Mesenchymal stem cell (in vitro differentiated cells and primary cell): ENCODE data around the gene MIF4GD.

Experiments used
- DNase-seq: peaks from one replicate; pipeline ENCODE4 v3.0.0-alpha.2; 2013
- H2AFZ ChIP-seq: one replicate; pipeline ENCODE4 v1.6.1; 2013; ENCODE audit warnings: low read depth, mild to moderate bottlenecking, control low read depth, inconsistent platforms, low read length, moderate library complexity
- H2AK5ac ChIP-seq: 2 replicates; pipeline ENCODE4 v1.6.1; 2013; ENCODE audit warnings: low read length, moderate library complexity, mild to moderate bottlenecking, inconsistent platforms; ENCODE audit not compliant: severe bottlenecking
- H2BK120ac ChIP-seq: one replicate; pipeline ENCODE4 v1.6.1; 2013; ENCODE audit warnings: low read depth, mild to moderate bottlenecking, inconsistent platforms, low read length, moderate library complexity
- H2BK12ac ChIP-seq, 2 experiments: one replicate each; pipeline ENCODE4 v1.6.1; 2013; ENCODE audit warnings: inconsistent platforms in 2 of 2, low read length in 2 of 2, mild to moderate bottlenecking in 2 of 2, moderate library complexity in 2 of 2, control low read depth in 1 of 2
- H2BK15ac ChIP-seq: one replicate; pipeline ENCODE4 v1.6.1; 2013; ENCODE audit warnings: mild to moderate bottlenecking, low read depth, inconsistent platforms; ENCODE audit not compliant: poor library complexity, severe bottlenecking
- H2BK5ac ChIP-seq: 2 replicates; pipeline ENCODE4 v1.6.1; 2013; ENCODE audit warnings: low read depth, mild to moderate bottlenecking, low read length, control low read depth, inconsistent platforms; ENCODE audit not compliant: poor library complexity, severe bottlenecking
- H3K14ac ChIP-seq, 2 experiments: one replicate each; pipeline ENCODE4 v1.6.1; 2013; ENCODE audit warnings: inconsistent platforms in 2 of 2, low read length in 2 of 2, control low read depth in 1 of 2, mild to moderate bottlenecking in 1 of 2, moderate library complexity in 1 of 2
- H3K18ac ChIP-seq, 2 experiments: one replicate each; pipeline ENCODE4 v1.6.1; 2013; ENCODE audit warnings: inconsistent platforms in 2 of 2, low read length in 2 of 2, control low read depth in 1 of 2, low read depth in 1 of 2, mild to moderate bottlenecking in 1 of 2
- H3K23ac ChIP-seq, 2 experiments: one replicate each; pipeline ENCODE4 v1.6.1; 2013; ENCODE audit warnings: inconsistent platforms in 2 of 2, low read length in 2 of 2, mild to moderate bottlenecking in 2 of 2, moderate library complexity in 2 of 2, control low read depth in 1 of 2
- H3K27ac ChIP-seq: 2 replicates; pipeline ENCODE4 v1.5.1; 2013; ENCODE audit warnings: mild to moderate bottlenecking, moderate library complexity, low read length, control low read depth, inconsistent platforms; ENCODE audit not compliant: poor library complexity, severe bottlenecking
- H3K27me3 ChIP-seq, 2 experiments: 2 replicates each; pipeline versions ENCODE4 v1.6.1 to v1.7.0; 2013; ENCODE audit warnings: low read length in 2 of 2, mild to moderate bottlenecking in 2 of 2, moderate library complexity in 2 of 2, control low read depth in 1 of 2, inconsistent platforms in 1 of 2; ENCODE audit not compliant: control insufficient read depth in 1 of 2, insufficient read depth in 1 of 2
- H3K36me3 ChIP-seq, 2 experiments: 2 replicates each; pipeline versions ENCODE4 v1.6.1 to v1.7.0; 2013; ENCODE audit warnings: low read length in 2 of 2, control low read depth in 1 of 2, inconsistent platforms in 1 of 2, low read depth in 1 of 2, mild to moderate bottlenecking in 1 of 2; ENCODE audit not compliant: insufficient read depth in 2 of 2, control insufficient read depth in 1 of 2
- H3K4ac ChIP-seq, 2 experiments: one replicate each; pipeline ENCODE4 v1.6.1; 2013; ENCODE audit warnings: inconsistent platforms in 2 of 2, low read length in 2 of 2, mild to moderate bottlenecking in 2 of 2, moderate library complexity in 2 of 2, control low read depth in 1 of 2, low read depth in 1 of 2
- H3K4me1 ChIP-seq: 2 replicates; pipeline ENCODE4 v1.6.1; 2013; ENCODE audit warnings: low read depth, low read length, control low read depth; ENCODE audit not compliant: control insufficient read depth, insufficient read depth
- H3K4me2 ChIP-seq: 2 replicates; pipeline ENCODE4 v1.6.1; 2013; ENCODE audit warnings: low read length, mild to moderate bottlenecking, inconsistent platforms; ENCODE audit not compliant: poor library complexity, severe bottlenecking
- H3K4me3 ChIP-seq, 2 experiments: 2 replicates each; pipeline versions ENCODE4 v1.5.1 to v1.7.0; 2013; ENCODE audit warnings: low read length in 2 of 2, mild to moderate bottlenecking in 2 of 2, control low read depth in 1 of 2, low read depth in 1 of 2; ENCODE audit not compliant: insufficient read depth in 1 of 2
- H3K79me1 ChIP-seq: replicated peaks from 2 replicates; pipeline ENCODE4 v1.6.1; 2013; ENCODE audit warnings: mild to moderate bottlenecking, control low read depth, low read length, inconsistent platforms; ENCODE audit not compliant: poor library complexity, severe bottlenecking
- H3K9ac ChIP-seq: 2 replicates; pipeline ENCODE4 v1.7.0; 2013; ENCODE audit warnings: mild to moderate bottlenecking, low read length, moderate library complexity
- H3K9me3 ChIP-seq: 2 replicates; pipeline ENCODE4 v1.7.0; 2013; ENCODE audit warnings: mild to moderate bottlenecking, low read length; ENCODE audit not compliant: control insufficient read depth
- H4K8ac ChIP-seq: one replicate; pipeline ENCODE4 v1.6.1; 2013; ENCODE audit warnings: inconsistent platforms, mild to moderate bottlenecking, low read length, moderate library complexity
- H4K91ac ChIP-seq: one replicate; pipeline ENCODE4 v1.6.1; 2013; ENCODE audit warnings: mild to moderate bottlenecking, low read length, inconsistent platforms
- WGBS: methylation state at CpG from one replicate; pipeline ENCODE4 v1.1.7; 2013; ENCODE audit warnings: mixed read lengths; 5-methylcytosine and 5-hydroxymethylcytosine counted together

The MIF4GD gene

DNA sequence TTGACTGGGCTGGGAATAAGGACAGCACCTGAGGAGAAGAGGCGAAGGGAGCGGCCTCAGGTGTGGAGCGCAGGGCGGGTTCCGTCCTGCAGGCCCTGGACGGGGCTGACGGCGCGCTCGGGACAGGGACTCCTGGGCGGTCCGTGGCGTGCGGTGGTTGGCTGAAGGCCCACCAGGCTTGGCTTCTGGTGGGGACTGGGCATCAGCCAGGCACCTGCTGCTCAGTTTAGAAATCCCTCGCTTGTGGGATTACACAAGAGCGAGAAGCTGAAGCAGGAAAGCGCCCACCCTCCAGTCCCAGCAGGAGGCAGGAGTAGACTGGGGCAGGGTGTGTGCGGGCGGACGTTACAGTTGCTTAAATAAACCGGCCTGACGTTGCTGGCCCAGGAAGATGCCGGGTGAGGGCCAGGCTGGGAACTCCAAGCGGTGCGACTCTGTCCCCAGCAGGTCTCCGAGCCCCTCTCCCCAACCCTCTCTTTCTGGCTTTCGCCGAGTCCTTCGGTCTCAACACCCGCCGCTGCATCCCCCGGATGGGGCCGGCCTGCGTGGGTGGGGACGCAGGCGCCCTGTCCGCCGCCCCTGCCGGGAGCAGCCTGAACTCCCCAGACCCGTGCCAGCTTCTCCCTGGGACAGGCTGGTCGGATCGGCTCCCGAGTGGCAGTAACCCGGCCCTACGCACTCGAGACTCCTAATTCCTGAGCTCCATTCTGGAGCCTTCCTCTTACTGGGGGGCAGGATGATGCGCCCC, 639 bp downstream of the MIF4GD start:
- H2AK5ac ChIP-seq, result no peak overlapping the region
- H3K4me1 ChIP-seq, result peaks cover 18% of the 10 kb centered on the region
- H3K79me1 ChIP-seq, result peaks cover 12% of the 10 kb centered on the region
- no peak overlapping the region for H2BK12ac ChIP-seq
- peak overlapping the region in 1 of 2 experiments; percentile 61 for H3K18ac ChIP-seq
- no peaks in the 10 kb centered on the region for H3K9me3 ChIP-seq
- no peak overlapping the region for H2BK5ac ChIP-seq
- no peak overlapping the region for H2BK15ac ChIP-seq
- peak; percentile 86 for DNase-seq
- no peak overlapping the region for H2BK120ac ChIP-seq
- H3K9ac ChIP-seq, result peak overlapping the region; percentile 88
- peak overlapping the region in 1 of 2 experiments; percentile 26 for H3K14ac ChIP-seq
- H2AFZ ChIP-seq, result peak overlapping the region; percentile 49
- peak overlapping the region; percentile 85 for H3K4me2 ChIP-seq
- peak overlapping the region; percentile 85 to 88 for H3K4me3 ChIP-seq
- H3K36me3 ChIP-seq, result peaks cover 21 to 30% of the 10 kb centered on the region in 2 experiments
- H4K8ac ChIP-seq, result peak overlapping the region; percentile 92
- peak overlapping the region; percentile 20 for H4K91ac ChIP-seq
- H3K4ac ChIP-seq, result peak overlapping the region in 1 of 2 experiments; percentile 6
- no peaks in the 10 kb centered on the region for H3K27me3 ChIP-seq
- no peak overlapping the region for H3K23ac ChIP-seq
- WGBS, result 3% methylated on average over 47 of the region's 47 CpGs
- no peak overlapping the region for H3K27ac ChIP-seq

DNA sequence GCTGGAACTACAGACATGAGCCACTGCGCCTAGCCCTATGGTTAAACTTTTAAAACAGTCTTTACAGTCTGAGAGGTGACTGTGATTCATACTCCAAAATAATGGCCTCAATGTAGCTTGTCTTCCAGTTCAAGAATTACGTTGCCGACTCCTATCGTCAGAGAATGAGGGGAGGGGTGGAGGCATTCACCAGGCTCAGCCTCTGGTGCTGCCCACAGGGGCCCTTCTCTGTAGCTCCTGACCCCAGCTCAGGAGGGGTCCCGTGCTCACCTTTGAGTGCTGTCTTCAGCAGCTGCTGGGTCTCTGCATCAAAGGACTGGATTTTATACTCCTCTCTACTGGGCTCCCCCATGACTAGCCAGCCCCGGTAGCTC, 1.2 kb downstream of the MIF4GD start:
- Histone ChIP-seq H2BK120ac (no peak overlapping the region), H3K27me3 (no peaks in the 10 kb centered on the region), H3K9ac (peak overlapping the region; percentile 88), H3K4me3 (peak overlapping the region; percentile 85 to 88), H4K8ac (no peak overlapping the region), H3K9me3 (no peaks in the 10 kb centered on the region), H2BK5ac (no peak overlapping the region), H3K79me1 (peaks cover 13% of the 10 kb centered on the region), H4K91ac (peak overlapping the region; percentile 20), H3K4me1 (peaks cover 18% of the 10 kb centered on the region), H3K23ac (no peak overlapping the region), H3K14ac (no peak overlapping the region), H2BK12ac (no peak overlapping the region), H2BK15ac (no peak overlapping the region), H2AFZ (peak overlapping the region; percentile 49), H3K4ac (peak overlapping the region in 1 of 2 experiments; percentile 6), H2AK5ac (no peak overlapping the region), H3K18ac (no peak overlapping the region), H3K36me3 (peaks cover 26 to 34% of the 10 kb centered on the region in 2 experiments), H3K27ac (no peak overlapping the region), H3K4me2 (peak overlapping the region; percentile 85)
- 36% methylated on average over 6 of the region's 6 CpGs for WGBS
- DNase-seq, result no peak

DNA sequence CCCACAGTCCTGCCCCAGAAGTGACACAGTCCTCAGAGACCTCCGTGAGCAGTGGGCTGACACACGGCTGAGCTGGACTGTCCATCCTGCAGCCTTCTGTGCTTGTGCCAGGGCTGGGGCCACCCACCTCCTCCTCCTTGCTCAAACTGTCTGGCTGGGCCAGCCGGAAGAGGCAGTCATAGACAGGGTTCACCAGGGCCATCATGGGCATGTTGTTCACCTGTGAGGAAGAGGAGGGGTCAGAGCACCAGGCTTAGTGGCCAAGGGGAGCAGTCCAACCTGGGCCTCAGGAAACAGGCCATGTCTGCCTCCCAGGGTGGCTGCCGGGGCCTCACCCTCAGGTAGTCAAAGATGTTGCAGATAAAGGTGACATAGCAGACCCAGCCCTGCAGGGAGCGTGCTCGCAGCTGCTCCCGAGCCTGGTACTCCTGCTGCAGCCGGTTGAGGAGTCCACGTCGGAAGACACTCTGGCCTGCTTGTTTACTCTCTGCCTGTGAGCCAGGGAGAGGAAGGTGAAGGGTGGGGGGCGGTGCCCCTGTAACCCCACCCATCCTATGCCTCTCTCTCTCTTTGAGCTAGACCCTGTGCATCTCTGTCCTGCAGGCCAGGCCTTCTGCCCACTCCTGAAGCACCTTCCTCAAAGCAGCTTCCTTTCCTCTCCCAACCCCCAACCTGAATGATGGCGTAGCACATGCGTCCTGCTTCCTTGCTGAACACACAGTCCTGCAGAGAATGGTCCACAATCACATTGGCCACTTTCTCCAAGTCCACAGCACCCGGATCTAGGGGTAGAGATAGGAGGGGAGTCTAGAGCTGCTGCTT, 3.4 kb downstream of the MIF4GD start:
- no peak overlapping the region for H3K18ac ChIP-seq

DNA sequence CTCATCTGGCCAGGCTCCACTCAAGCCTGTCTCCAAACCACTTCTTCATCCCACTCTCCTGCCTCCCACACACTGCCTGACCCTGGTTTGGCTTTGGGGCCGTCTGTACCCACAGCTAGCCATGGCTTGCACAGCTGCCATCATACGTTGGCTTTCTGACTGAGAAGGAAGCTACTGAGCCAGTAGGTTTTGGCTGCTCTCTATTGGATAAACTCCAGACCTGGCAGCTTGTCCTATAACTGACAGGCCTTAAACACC, 3.9 kb downstream of the MIF4GD start:
- Histone ChIP-seq H3K23ac (no peak overlapping the region), H3K14ac (no peak overlapping the region), H3K4me2 (no peak overlapping the region), H3K4ac (no peak overlapping the region), H2AFZ (no peak overlapping the region), H4K91ac (no peak overlapping the region), H3K27me3 (no peaks in the 10 kb centered on the region), H3K9ac (no peak overlapping the region), H2BK15ac (no peak overlapping the region), H3K4me1 (peaks cover 16% of the 10 kb centered on the region), H3K36me3 (peaks cover 40 to 46% of the 10 kb centered on the region in 2 experiments), H4K8ac (no peak overlapping the region), H2AK5ac (no peak overlapping the region), H3K4me3 (no peak overlapping the region), H2BK12ac (no peak overlapping the region), H3K18ac (no peak overlapping the region), H2BK5ac (no peak overlapping the region), H3K27ac (no peak overlapping the region), H3K9me3 (no peaks in the 10 kb centered on the region), H3K79me1 (peaks cover 20% of the 10 kb centered on the region), H2BK120ac (no peak overlapping the region)
- 86% methylated on average over 2 of the region's 2 CpGs for WGBS
- DNase-seq, result no peak

More for the DNA sequence above, 3.4 kb downstream of the MIF4GD start:
- no peak overlapping the region for H3K4me2 ChIP-seq
- WGBS, result 42% methylated on average over 13 of the region's 14 CpGs
- H2BK15ac ChIP-seq, result peak overlapping the region; percentile 12
- H3K4me3 ChIP-seq, result no peak overlapping the region
- no peak overlapping the region for H2AK5ac ChIP-seq
- H3K9me3 ChIP-seq, result no peaks in the 10 kb centered on the region
- no peak overlapping the region for H3K14ac ChIP-seq
- no peak overlapping the region for H3K23ac ChIP-seq
- H3K36me3 ChIP-seq, result peaks cover 40 to 46% of the 10 kb centered on the region in 2 experiments
- no peak overlapping the region for H2BK5ac ChIP-seq
- H3K27me3 ChIP-seq, result no peaks in the 10 kb centered on the region
- no peak overlapping the region for H3K9ac ChIP-seq
- H3K4ac ChIP-seq, result no peak overlapping the region
- H4K8ac ChIP-seq, result peak overlapping the region; percentile 65
- no peak overlapping the region for H3K27ac ChIP-seq
- no peak for DNase-seq
- H3K4me1 ChIP-seq, result peaks cover 18% of the 10 kb centered on the region
- peaks cover 22% of the 10 kb centered on the region for H3K79me1 ChIP-seq
- H4K91ac ChIP-seq, result no peak overlapping the region
- H2AFZ ChIP-seq, result no peak overlapping the region
- H2BK12ac ChIP-seq, result no peak overlapping the region
- H2BK120ac ChIP-seq, result no peak overlapping the region
